Hepatocyte (in vitro differentiated cells): Measurements from ENCODE around the gene UGT8. TPM values are rescaled to one million over a fixed set of nuclear protein-coding genes. Genes with fewer than 3 reads are reported as not detected.

Experiments used
- DNase-seq: peaks from one replicate; pipeline ENCODE4 v3.0.0-alpha.2; 2016; ENCODE audit warnings: low spot score
- H2AFZ ChIP-seq: fragments of 200-600 bp; sonication (generic); 2 replicates; pipeline ENCODE4 v1.6.0; 2016; ENCODE audit warnings: antibody characterized with exemption, mild to moderate bottlenecking
- H3K27ac ChIP-seq: fragments of 200-600 bp; sonication (generic); 2 replicates; pipeline ENCODE4 v1.5.1; 2016; ENCODE audit warnings: mild to moderate bottlenecking
- H3K27me3 ChIP-seq: fragments of 200-600 bp; sonication (generic); 2 replicates; pipeline ENCODE4 v1.6.1; 2016
- H3K36me3 ChIP-seq: fragments of 200-600 bp; sonication (generic); replicated peaks from 2 replicates; pipeline ENCODE4 v1.5.1; 2016; ENCODE audit warnings: low read depth; ENCODE audit not compliant: insufficient read depth
- H3K4me1 ChIP-seq: fragments of 200-600 bp; sonication (generic); 2 replicates; pipeline ENCODE4 v1.5.1; 2016; ENCODE audit warnings: mild to moderate bottlenecking, moderate library complexity; ENCODE audit not compliant: insufficient read depth
- H3K4me2 ChIP-seq: fragments of 200-600 bp; sonication (generic); 2 replicates; pipeline ENCODE4 v1.6.0; 2016
- H3K4me3 ChIP-seq: fragments of 200-600 bp; sonication (generic); 2 replicates; pipeline ENCODE4 v1.5.1; 2016; ENCODE audit warnings: mild to moderate bottlenecking
- H3K79me2 ChIP-seq: fragments of 200-600 bp; sonication (generic); 2 replicates; pipeline ENCODE4 v1.6.0; 2017; ENCODE audit warnings: mild to moderate bottlenecking
- H3K9me2 ChIP-seq: fragments of 200-600 bp; sonication (generic); replicated peaks from 2 replicates; pipeline ENCODE4 v1.6.0; 2017; ENCODE audit warnings: mild to moderate bottlenecking; ENCODE audit not compliant: insufficient read depth
- H3K9me3 ChIP-seq: fragments of 200-600 bp; sonication (generic); 2 replicates; pipeline ENCODE4 v1.5.1; 2016; ENCODE audit warnings: low read depth, mild to moderate bottlenecking
- H4K20me1 ChIP-seq: fragments of 200-600 bp; sonication (generic); 2 replicates; pipeline ENCODE4 v1.6.0; 2016; ENCODE audit warnings: mild to moderate bottlenecking; ENCODE audit not compliant: insufficient read depth, poor library complexity, severe bottlenecking
- EZH2 ChIP-seq: fragments of 200-600 bp; sonication (generic); IDR thresholded peaks from 2 replicates; pipeline ENCODE4 v1.6.1; 2016; ENCODE audit warnings: antibody characterized with exemption, mild to moderate bottlenecking, borderline replicate concordance
- EZH2phosphoT487 ChIP-seq: fragments of 200-600 bp; sonication (generic); IDR thresholded peaks from one replicate; pipeline ENCODE4 v1.6.1; 2018; ENCODE audit warnings: antibody characterized with exemption, mild to moderate bottlenecking, low read depth, moderate library complexity; ENCODE audit not compliant: unreplicated experiment, severe bottlenecking
- WGBS: methylation state at CpG from one replicate; pipeline ENCODE4 v1.1.6; 2016; ENCODE audit warnings: low lambda C conversion rate; ENCODE audit errors: missing lambda C conversion rate; 5-methylcytosine and 5-hydroxymethylcytosine counted together
- polyA plus RNA-seq: library from polyadenylated mRNA; unstranded; fragments of >200 nt; fragmentation: Nextera tagmentation; extraction: Ambion mirVana; gene quantifications from 2 replicates; pipeline ENCODE4 v1.2.1, GENCODE V29; 2016
- total RNA-seq: library from RNA; depleted of rRNA; stranded (reverse); fragments of >200 nt; gene quantifications from 2 replicates; pipeline ENCODE4 v1.2.3, GENCODE V29; 2014
- TF ChIP-seq, protein P1 (sequence below): fragments of 200-600 bp; sonication (generic); IDR thresholded peaks from 2 replicates; pipeline ENCODE4 v1.5.1; 2016; ENCODE audit warnings: antibody characterized with exemption, mild to moderate bottlenecking; ENCODE audit not compliant: poor library complexity

The UGT8 gene
- total and polyA plus RNA-seq, 2 experiments from 2014 or later, result 17.0 to 47.2 TPM

DNA sequence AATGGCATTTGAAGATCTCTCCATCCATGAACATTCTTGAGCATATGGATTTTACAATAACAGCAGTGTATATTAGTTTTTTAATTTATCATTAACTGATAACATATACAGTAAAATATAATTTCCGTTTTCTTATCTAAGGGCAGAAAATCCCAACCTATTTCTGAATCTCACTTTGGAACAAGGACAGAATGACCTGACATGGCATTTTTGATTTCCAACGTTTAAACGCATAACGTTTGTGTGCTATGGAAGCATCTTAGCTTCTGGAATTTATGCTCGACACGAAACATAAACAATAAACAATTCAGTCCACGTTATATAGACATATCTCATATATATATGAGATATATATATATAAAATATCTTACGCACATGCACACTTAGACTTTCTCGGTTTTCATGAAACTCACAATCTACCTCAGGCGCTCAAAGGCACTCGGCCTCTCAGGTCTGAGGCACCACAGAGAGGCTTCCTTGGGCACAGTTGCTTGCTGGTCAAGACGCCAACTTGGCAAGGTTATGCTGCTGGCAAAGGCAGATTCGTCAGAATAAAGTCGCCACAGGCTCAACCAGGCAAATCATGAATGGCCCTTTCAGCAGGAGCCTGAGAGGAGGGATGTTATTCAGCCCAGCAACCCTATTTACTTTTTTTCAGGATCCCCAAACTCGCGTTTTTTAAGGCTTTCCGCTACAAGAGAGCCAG, 1.0 kb upstream of the UGT8 start:
- 66% methylated on average over 17 of the region's 17 CpGs for WGBS
- no peak for TF ChIP-seq EZH2phosphoT487
- H2AFZ ChIP-seq, result peak overlapping the region; percentile 38
- H3K27ac ChIP-seq, result peak overlapping the region; percentile 52
- no peak for DNase-seq
- H3K4me3 ChIP-seq, result peak overlapping the region; percentile 85
- no peaks in the 10 kb centered on the region for H3K9me3 ChIP-seq
- no peaks in the 10 kb centered on the region for H3K36me3 ChIP-seq
- no peaks in the 10 kb centered on the region for H4K20me1 ChIP-seq
- peaks cover 11% of the 10 kb centered on the region for H3K27me3 ChIP-seq
- peaks cover 26% of the 10 kb centered on the region for H3K79me2 ChIP-seq
- H3K9me2 ChIP-seq, result no peaks in the 10 kb centered on the region
- H3K4me1 ChIP-seq, result peaks cover 5% of the 10 kb centered on the region
- H3K4me2 ChIP-seq, result peak overlapping the region; percentile 93

DNA sequence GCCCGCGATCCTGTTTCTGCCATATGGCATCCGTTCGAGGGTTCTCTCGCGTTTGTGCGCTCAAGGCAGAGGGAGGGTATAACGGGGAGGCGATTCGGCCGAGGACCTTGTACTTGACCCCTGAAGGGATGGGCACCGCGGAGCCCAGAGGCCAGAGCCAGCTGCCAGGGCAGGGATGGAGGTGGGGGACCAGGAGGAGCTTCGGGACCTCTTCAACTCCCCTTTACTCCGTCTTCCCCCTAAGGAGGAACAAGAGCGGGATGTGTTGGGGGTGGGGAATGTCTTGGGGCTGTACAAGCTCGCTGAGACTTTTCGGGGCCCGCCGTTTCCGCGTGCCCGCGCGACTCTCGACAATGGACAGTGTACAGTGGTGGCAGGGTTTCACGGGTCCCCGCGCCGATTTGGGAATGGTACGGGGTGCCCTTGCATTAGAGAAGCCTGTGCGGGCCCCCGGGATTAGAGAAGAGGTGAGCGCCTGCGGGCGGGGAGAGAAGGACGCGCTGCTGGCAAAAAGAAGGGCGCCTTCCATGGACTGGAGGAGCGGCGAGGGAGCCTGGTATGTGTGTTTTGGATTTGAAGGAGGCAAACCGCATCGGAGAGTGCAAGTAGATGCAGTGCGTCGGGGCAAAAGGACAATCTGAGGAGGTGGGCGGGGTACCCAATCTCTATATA, 760 bp downstream of the UGT8 start:
- peak; percentile 49 for DNase-seq

DNA sequence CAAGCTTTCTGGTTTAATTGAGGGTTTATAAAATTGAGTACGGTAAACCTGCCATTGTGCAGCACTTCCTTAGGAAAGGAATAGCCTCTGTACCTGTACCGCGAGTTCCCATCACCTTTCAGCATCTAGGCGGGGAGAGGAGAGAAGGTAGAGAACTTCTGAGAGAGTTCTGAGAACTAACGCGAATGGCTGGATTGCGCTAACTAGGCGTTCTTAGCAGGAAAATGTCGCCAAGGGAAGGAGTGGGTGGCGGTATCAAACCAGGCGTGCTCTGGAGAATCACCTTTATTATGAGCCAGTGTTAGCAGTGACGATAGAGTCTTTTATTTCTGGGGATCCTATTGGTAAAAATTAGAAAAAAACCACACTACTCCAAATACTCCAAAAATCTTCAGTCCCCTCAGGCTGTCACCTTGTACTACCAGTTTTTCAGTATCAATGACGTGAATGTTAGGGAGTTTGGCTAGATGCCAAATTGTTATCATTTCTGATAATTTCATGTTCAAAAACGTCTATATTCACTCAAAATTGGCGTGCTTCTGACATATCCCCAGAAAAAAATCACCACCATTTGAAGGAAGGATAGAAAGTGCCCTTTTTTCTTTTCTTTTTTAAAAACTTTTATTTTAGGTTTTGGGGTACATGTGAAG, 1.4 kb downstream of the UGT8 start:
- peak overlapping the region; percentile 72 for H3K27ac ChIP-seq
- H3K9me2 ChIP-seq, result no peaks in the 10 kb centered on the region
- peak overlapping the region; percentile 38 for H2AFZ ChIP-seq
- peaks cover 49% of the 10 kb centered on the region for H3K79me2 ChIP-seq
- peaks cover 11% of the 10 kb centered on the region for H3K27me3 ChIP-seq
- no peaks in the 10 kb centered on the region for H4K20me1 ChIP-seq
- H3K4me2 ChIP-seq, result peak overlapping the region; percentile 93
- H3K9me3 ChIP-seq, result no peaks in the 10 kb centered on the region
- DNase-seq, result no peak
- TF ChIP-seq EZH2phosphoT487, result no peak
- no peak for TF ChIP-seq EZH2
- TF ChIP-seq, protein P1, sequence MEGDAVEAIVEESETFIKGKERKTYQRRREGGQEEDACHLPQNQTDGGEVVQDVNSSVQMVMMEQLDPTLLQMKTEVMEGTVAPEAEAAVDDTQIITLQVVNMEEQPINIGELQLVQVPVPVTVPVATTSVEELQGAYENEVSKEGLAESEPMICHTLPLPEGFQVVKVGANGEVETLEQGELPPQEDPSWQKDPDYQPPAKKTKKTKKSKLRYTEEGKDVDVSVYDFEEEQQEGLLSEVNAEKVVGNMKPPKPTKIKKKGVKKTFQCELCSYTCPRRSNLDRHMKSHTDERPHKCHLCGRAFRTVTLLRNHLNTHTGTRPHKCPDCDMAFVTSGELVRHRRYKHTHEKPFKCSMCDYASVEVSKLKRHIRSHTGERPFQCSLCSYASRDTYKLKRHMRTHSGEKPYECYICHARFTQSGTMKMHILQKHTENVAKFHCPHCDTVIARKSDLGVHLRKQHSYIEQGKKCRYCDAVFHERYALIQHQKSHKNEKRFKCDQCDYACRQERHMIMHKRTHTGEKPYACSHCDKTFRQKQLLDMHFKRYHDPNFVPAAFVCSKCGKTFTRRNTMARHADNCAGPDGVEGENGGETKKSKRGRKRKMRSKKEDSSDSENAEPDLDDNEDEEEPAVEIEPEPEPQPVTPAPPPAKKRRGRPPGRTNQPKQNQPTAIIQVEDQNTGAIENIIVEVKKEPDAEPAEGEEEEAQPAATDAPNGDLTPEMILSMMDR, result no peak
- no peaks in the 10 kb centered on the region for H3K36me3 ChIP-seq
- H3K4me1 ChIP-seq, result peaks cover 5% of the 10 kb centered on the region
- WGBS, result 10% methylated on average over 15 of the region's 15 CpGs
- H3K4me3 ChIP-seq, result peak overlapping the region; percentile 85

More for the DNA sequence above, 760 bp downstream of the UGT8 start:
- under 1% methylated on average over 43 of the region's 46 CpGs for WGBS
- peaks cover 5% of the 10 kb centered on the region for H3K4me1 ChIP-seq
- H3K27ac ChIP-seq, result peak overlapping the region; percentile 72
- no peak for TF ChIP-seq EZH2
- TF ChIP-seq EZH2phosphoT487, result no peak
- TF ChIP-seq, protein P1, result peak; percentile 8
- no peaks in the 10 kb centered on the region for H3K9me2 ChIP-seq
- H3K4me3 ChIP-seq, result peak overlapping the region; percentile 85
- H3K79me2 ChIP-seq, result peaks cover 43% of the 10 kb centered on the region
- peak overlapping the region; percentile 93 for H3K4me2 ChIP-seq
- H2AFZ ChIP-seq, result peak overlapping the region; percentile 38
- H3K36me3 ChIP-seq, result no peaks in the 10 kb centered on the region
- H3K27me3 ChIP-seq, result peaks cover 11% of the 10 kb centered on the region
- H3K9me3 ChIP-seq, result no peaks in the 10 kb centered on the region
- H4K20me1 ChIP-seq, result no peaks in the 10 kb centered on the region
